HepG2 (cell line): ENCODE data around the gene DLEC1. TPM values are rescaled to one million over a fixed set of nuclear protein-coding genes. Genes with fewer than 3 reads are reported as not detected.

Experiments
- CCDC6 ChIP-seq: sonication (generic); formaldehyde crosslinking; IDR thresholded peaks from 2 replicates; pipeline ENCODE4 v1.8.1; 2022; ENCODE audit warnings: mild to moderate bottlenecking, missing genetic modification reagents, moderate library complexity
- DMAP1 ChIP-seq: IDR thresholded peaks from 2 replicates; pipeline ENCODE4 v1.6.1; 2016
- ERF ChIP-seq: IDR thresholded peaks from 2 replicates; pipeline ENCODE4 v1.6.1; 2018; ENCODE audit warnings: missing biosample characterization, missing genetic modification reagents
- HDAC6 ChIP-seq: fragments of 200-600 bp; sonication (generic); IDR thresholded peaks from 2 replicates; pipeline ENCODE4 v1.7.0; 2017; ENCODE audit warnings: mild to moderate bottlenecking, antibody characterized with exemption, low read length, low read depth
- HNF4G ChIP-seq, 2 experiments: sonication (generic) in 1 of 2; formaldehyde crosslinking in 1 of 2; IDR thresholded peaks; 2 replicates each; pipeline versions ENCODE4 v1.4.0 to v1.6.1; 2011 to 2020; ENCODE audit warnings: borderline replicate concordance in 2 of 2, low read depth in 2 of 2, mild to moderate bottlenecking in 2 of 2, low read length in 1 of 2, missing genetic modification reagents in 1 of 2, moderate library complexity in 1 of 2
- IRF2 ChIP-seq: IDR thresholded peaks from 2 replicates; pipeline ENCODE4 v1.6.1; 2018; ENCODE audit warnings: missing genetic modification reagents, missing compliant biosample characterization
- KDM5A ChIP-seq: fragments of 200-600 bp; sonication (generic); IDR thresholded peaks from 2 replicates; pipeline ENCODE4 v1.7.0; 2018; ENCODE audit warnings: antibody characterized with exemption, mild to moderate bottlenecking, low read length, borderline replicate concordance
- MAFF ChIP-seq: IDR thresholded peaks from 2 replicates; pipeline ENCODE4 v1.6.1; 2011; ENCODE audit warnings: low read depth, low read length, improper control_type of control experiment
- MAFK ChIP-seq, 2 experiments: IDR thresholded peaks in 1 of 2; conservative IDR thresholded peaks in 1 of 2; 2 replicates each; pipeline ENCODE4 v1.6.1; 2011; ENCODE audit warnings: improper control_type of control experiment in 2 of 2, low read length in 2 of 2
- PHF8 ChIP-seq: sonication (generic); formaldehyde crosslinking; IDR thresholded peaks from 2 replicates; pipeline ENCODE4 v1.5.0; 2020; ENCODE audit warnings: missing genetic modification reagents
- RFXAP ChIP-seq: sonication (generic); formaldehyde crosslinking; IDR thresholded peaks from 2 replicates; pipeline ENCODE4 v1.4.0; 2020; ENCODE audit warnings: missing genetic modification reagents, borderline replicate concordance
- TAF1 ChIP-seq: sonication (generic); formaldehyde crosslinking; IDR thresholded peaks from 2 replicates; pipeline ENCODE4 v1.4.0; 2020; ENCODE audit warnings: missing genetic modification reagents
- ZBTB39 ChIP-seq: sonication (generic); formaldehyde crosslinking; IDR thresholded peaks from 2 replicates; pipeline ENCODE4 v1.5.0; 2020; ENCODE audit warnings: missing genetic modification reagents
- ZC3H13 ChIP-seq: sonication (generic); formaldehyde crosslinking; IDR thresholded peaks from 2 replicates; pipeline ENCODE4 v1.8.1; 2023; ENCODE audit warnings: mild to moderate bottlenecking, missing genetic modification reagents, moderate library complexity
- ZFYVE20 ChIP-seq: sonication (generic); formaldehyde crosslinking; IDR thresholded peaks from 2 replicates; pipeline ENCODE4 v1.8.0; 2023; ENCODE audit warnings: low read depth, mild to moderate bottlenecking, moderate library complexity, missing genetic modification reagents, borderline replicate concordance
- ZNF10 ChIP-seq: sonication (generic); formaldehyde crosslinking; IDR thresholded peaks from 2 replicates; pipeline ENCODE4 v1.4.0; 2020; ENCODE audit warnings: mild to moderate bottlenecking, low read depth, missing genetic modification reagents, borderline replicate concordance
- ZNF256 ChIP-seq: sonication (generic); formaldehyde crosslinking; conservative IDR thresholded peaks from 2 replicates; pipeline ENCODE4 v1.4.0; 2020; ENCODE audit warnings: missing genetic modification reagents
- polyA plus RNA-seq, 8 experiments: library from polyadenylated mRNA; depleted of rRNA in 3 of 8; stranded (reverse) in 7 of 8; unstranded in 1 of 8; fragments of >200 nt; fragmentation: Illumina TruSeq in 4 of 8; extraction: Trizol in 4 of 8; gene quantifications; 2 replicates each; pipeline versions ENCODE4 v1.2.1 to v1.2.3, GENCODE V29; 2011 to 2016; ENCODE audit warnings: low read depth in 4 of 8, missing spikeins in 1 of 8, mixed read lengths in 1 of 8; ENCODE audit not compliant: insufficient read depth in 1 of 8
- total RNA-seq, 5 experiments: library from RNA; depleted of rRNA; stranded (reverse); fragments of >200 nt; fragmentation: Illumina TruSeq; extraction: Trizol; gene quantifications; 2 replicates each; pipeline ENCODE4 v1.2.3, GENCODE V29; 2016; ENCODE audit warnings: low read depth in 1 of 5
- TF ChIP-seq, protein P1 (sequence below): sonication (generic); formaldehyde crosslinking; IDR thresholded peaks from 2 replicates; pipeline ENCODE4 v1.4.0; 2020; ENCODE audit warnings: mild to moderate bottlenecking, missing genetic modification reagents
- TF ChIP-seq, protein P2 (sequence below): sonication (generic); formaldehyde crosslinking; IDR thresholded peaks from 2 replicates; pipeline ENCODE4 v1.4.0; 2020; ENCODE audit warnings: missing genetic modification reagents, borderline replicate concordance
- TF ChIP-seq, protein P3 (sequence below): sonication (generic); formaldehyde crosslinking; IDR thresholded peaks from 2 replicates; pipeline ENCODE4 v1.5.0; 2020; ENCODE audit warnings: mild to moderate bottlenecking, missing genetic modification reagents, moderate library complexity

Gene DLEC1
- total and polyA plus RNA-seq, 2 of the 13 experiments (the other 11 are each of a cell fraction or from before 2014, with no cell fraction given), result 0.09 TPM; not detected in 1

DNA sequence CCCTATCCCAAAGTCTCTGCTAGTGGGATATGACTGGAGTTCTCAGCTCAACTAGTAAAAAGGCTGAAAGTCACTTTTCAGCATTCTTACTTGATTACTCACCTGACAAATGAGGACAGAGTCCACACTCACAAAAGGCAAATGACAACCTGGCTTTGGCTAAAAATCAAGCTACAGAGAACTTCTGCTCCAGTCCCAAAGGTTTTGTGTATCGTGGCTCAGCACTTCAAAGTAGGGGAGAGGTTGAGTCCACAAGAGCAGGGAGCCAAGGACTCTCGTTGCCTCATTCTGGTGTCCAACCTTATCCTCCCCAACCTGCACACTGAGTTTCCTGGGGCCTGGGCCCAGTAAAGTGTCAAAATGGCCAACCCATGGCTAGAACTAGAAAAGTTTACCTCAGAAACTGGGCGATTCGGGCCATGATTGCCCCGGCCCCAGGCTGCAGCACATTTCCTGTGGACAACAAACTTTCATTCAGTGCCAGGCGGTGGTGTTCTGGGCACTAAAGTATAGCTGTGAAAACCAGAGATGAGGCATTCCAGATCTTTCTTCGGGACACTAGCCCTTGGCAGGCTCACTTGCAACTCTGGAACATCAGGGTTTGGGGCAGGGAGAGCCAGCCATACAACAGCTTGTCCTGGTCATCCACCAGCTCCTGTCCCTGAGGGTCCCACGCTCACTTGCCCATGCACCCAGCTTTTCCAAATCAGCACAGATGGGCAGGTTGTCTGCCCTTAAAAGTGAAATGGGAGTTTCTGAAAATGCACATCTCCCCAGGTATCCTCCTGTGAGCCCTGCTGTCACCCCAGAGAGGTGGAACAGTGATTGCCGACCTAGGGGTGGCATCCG lies 94.8 kb downstream of the DLEC1 start (continued):
- TF ChIP-seq, protein P1, sequence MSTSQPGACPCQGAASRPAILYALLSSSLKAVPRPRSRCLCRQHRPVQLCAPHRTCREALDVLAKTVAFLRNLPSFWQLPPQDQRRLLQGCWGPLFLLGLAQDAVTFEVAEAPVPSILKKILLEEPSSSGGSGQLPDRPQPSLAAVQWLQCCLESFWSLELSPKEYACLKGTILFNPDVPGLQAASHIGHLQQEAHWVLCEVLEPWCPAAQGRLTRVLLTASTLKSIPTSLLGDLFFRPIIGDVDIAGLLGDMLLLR (CRISPR knock-in tag), result no peak; the same call in 1 of the 2 replicates
- peak; percentile 82 for TF ChIP-seq DMAP1
- no peak for TF ChIP-seq HDAC6
- peak; percentile 99 for TF ChIP-seq HNF4G (IDR thresholded peaks at IDR 0.05; ENCODE audit: borderline replicate concordance, low read depth, low read length)
- TF ChIP-seq HNF4G (CRISPR knock-in tag; IDR thresholded peaks at IDR 0.05; ENCODE audit: borderline replicate concordance, low read depth), result peak; percentile 96
- TF ChIP-seq KDM5A, result peak; percentile 15; the same call in 1 of the 2 replicates
- peak; percentile 36; the same call in 1 of the 2 replicates for TF ChIP-seq PHF8 (CRISPR knock-in tag)
- TF ChIP-seq ZNF256 (CRISPR knock-in tag), result no peak
- 0 out of 2 replicates have a peak, but pooled peaks have one; percentile 28 for TF ChIP-seq ZBTB39
- peak; percentile 55; the same call in 1 of the 2 replicates for TF ChIP-seq RFXAP (CRISPR knock-in tag)
- no peak for TF ChIP-seq ZNF10 (CRISPR knock-in tag)
- peak; percentile 90 for TF ChIP-seq ERF (CRISPR knock-in tag)
- TF ChIP-seq MAFF, result peak; percentile 40
- TF ChIP-seq, protein P2, sequence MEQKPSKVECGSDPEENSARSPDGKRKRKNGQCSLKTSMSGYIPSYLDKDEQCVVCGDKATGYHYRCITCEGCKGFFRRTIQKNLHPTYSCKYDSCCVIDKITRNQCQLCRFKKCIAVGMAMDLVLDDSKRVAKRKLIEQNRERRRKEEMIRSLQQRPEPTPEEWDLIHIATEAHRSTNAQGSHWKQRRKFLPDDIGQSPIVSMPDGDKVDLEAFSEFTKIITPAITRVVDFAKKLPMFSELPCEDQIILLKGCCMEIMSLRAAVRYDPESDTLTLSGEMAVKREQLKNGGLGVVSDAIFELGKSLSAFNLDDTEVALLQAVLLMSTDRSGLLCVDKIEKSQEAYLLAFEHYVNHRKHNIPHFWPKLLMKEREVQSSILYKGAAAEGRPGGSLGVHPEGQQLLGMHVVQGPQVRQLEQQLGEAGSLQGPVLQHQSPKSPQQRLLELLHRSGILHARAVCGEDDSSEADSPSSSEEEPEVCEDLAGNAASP (CRISPR knock-in tag), result peak; percentile 92
- TF ChIP-seq CCDC6 (CRISPR knock-in tag), result 0 out of 2 replicates have a peak, but pooled peaks have one; percentile 53
- TF ChIP-seq MAFK (conservative IDR thresholded peaks at IDR 0.05 in 1 of 2, IDR thresholded peaks at IDR 0.05 in 1 of 2; ENCODE audit: low read length in 2 of 2), result peak; percentile 1 to 31; a peak in 1 of 4 replicates
- TF ChIP-seq TAF1 (CRISPR knock-in tag), result peak; percentile 50; the same call in 1 of the 2 replicates
- peak; percentile 68; the same call in 1 of the 2 replicates for TF ChIP-seq ZC3H13 (CRISPR knock-in tag)
- TF ChIP-seq IRF2 (CRISPR knock-in tag), result peak; percentile 93
- TF ChIP-seq ZFYVE20 (CRISPR knock-in tag), result no peak
- TF ChIP-seq, protein P3, sequence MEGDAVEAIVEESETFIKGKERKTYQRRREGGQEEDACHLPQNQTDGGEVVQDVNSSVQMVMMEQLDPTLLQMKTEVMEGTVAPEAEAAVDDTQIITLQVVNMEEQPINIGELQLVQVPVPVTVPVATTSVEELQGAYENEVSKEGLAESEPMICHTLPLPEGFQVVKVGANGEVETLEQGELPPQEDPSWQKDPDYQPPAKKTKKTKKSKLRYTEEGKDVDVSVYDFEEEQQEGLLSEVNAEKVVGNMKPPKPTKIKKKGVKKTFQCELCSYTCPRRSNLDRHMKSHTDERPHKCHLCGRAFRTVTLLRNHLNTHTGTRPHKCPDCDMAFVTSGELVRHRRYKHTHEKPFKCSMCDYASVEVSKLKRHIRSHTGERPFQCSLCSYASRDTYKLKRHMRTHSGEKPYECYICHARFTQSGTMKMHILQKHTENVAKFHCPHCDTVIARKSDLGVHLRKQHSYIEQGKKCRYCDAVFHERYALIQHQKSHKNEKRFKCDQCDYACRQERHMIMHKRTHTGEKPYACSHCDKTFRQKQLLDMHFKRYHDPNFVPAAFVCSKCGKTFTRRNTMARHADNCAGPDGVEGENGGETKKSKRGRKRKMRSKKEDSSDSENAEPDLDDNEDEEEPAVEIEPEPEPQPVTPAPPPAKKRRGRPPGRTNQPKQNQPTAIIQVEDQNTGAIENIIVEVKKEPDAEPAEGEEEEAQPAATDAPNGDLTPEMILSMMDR (CRISPR knock-in tag), result 0 out of 2 replicates have a peak, but pooled peaks have one; percentile 17
